Prostate gland (tissue), 2 donors: Measurements from ENCODE around the gene KCNJ4. TPM values are rescaled to one million over a fixed set of nuclear protein-coding genes. Genes with fewer than 3 reads are reported as not detected.
"Not testable (repeated sequence)": the region's sequence is repeated elsewhere in the genome, so short reads cannot be mapped to it uniquely, and the experiment has no call there.

Experiments used
- DNase-seq: peaks from one replicate; pipeline ENCODE4 v3.0.0-alpha.2; 2019; ENCODE audit warnings: low spot score
- H3K27ac ChIP-seq, 2 donors: fragments of 200-600 bp; sonication (generic); 2 replicates each; pipeline ENCODE4 v1.5.1; 2017 to 2019
- H3K27me3 ChIP-seq: fragments of 200-600 bp; sonication (generic); replicated peaks from 2 replicates; pipeline ENCODE4 v1.5.1; 2019; ENCODE audit not compliant: insufficient read depth
- H3K36me3 ChIP-seq, 2 donors: fragments of 200-600 bp; sonication (generic); 1 replicate in 1 of 2; 2 replicates in 1 of 2; pipeline versions ENCODE4 v1.5.1 to v1.8.1; 2017 to 2019
- H3K4me1 ChIP-seq: fragments of 200-600 bp; sonication (generic); replicated peaks from 2 replicates; pipeline ENCODE4 v1.5.1; 2019
- H3K4me3 ChIP-seq, 2 donors: fragments of 200-600 bp; sonication (generic); 2 replicates each; pipeline ENCODE4 v1.5.1; 2017 to 2019
- H3K9me3 ChIP-seq: fragments of 200-600 bp; sonication (generic); 2 replicates; pipeline ENCODE4 v1.5.1; 2017
- CTCF ChIP-seq, 4 experiments: fragments of 200-600 bp in 2 of 4; fragments of 450-650 bp in 2 of 4; sonication (generic) in 2 of 4; IDR thresholded peaks; 1 replicate in 3 of 4; 2 replicates in 1 of 4; pipeline ENCODE4 v1.5.1; 2016 to 2019; ENCODE audit warnings: antibody characterized with exemption in 4 of 4, mild to moderate bottlenecking in 2 of 4, moderate library complexity in 2 of 4
- POLR2A ChIP-seq: fragments of 450-650 bp; IDR thresholded peaks from one replicate; pipeline ENCODE4 v1.6.1; 2016; ENCODE audit warnings: antibody characterized with exemption, mild to moderate bottlenecking
- POLR2AphosphoS5 ChIP-seq: sonication (generic); formaldehyde crosslinking; IDR thresholded peaks from one replicate; pipeline ENCODE4 v1.6.1; 2017; ENCODE audit warnings: antibody characterized with exemption
- WGBS: methylation state at CpG from one replicate; pipeline ENCODE4 v1.1.5; 2018; 5-methylcytosine and 5-hydroxymethylcytosine counted together
- intact Hi-C: fragments of 100-400 bp; cut with DNase I; formaldehyde crosslinking; loops from one replicate; pipeline ENCODE4 v1.14.2; 2022
- total RNA-seq, 2 donors: library from RNA; depleted of rRNA; stranded (reverse); fragments of >200 nt; gene quantifications; one replicate each; pipeline ENCODE4 v1.1.0, GENCODE V29; 2016

The KCNJ4 gene
- total RNA-seq, 2 donors from 2014 or later, result 3.2 TPM; not detected in 1

GRCh38 chr22:38402204-38402603 lies 52.8 kb downstream of the KCNJ4 start:
- Histone ChIP-seq H3K4me1 (no peaks in the 10 kb centered on the region), H3K27ac (no peak overlapping the region), H3K27me3 (no peaks in the 10 kb centered on the region), H3K9me3 (no peaks in the 10 kb centered on the region), H3K36me3 (no peaks in the 10 kb centered on the region), H3K4me3 (no peak overlapping the region)
- intact Hi-C loops, result no loop called here
- TF ChIP-seq POLR2AphosphoS5 (no peak), CTCF (IDR thresholded peaks at IDR 0.05) (no peak), POLR2A (no peak)
- no peak for DNase-seq
- 84% methylated on average over 12 of the region's 12 CpGs for WGBS

GRCh38 chr22:38401336-38402084 lies 53.5 kb downstream of the KCNJ4 start:
- Histone ChIP-seq H3K27me3 (no peaks in the 10 kb centered on the region), H3K9me3 (no peaks in the 10 kb centered on the region), H3K36me3 (no peaks in the 10 kb centered on the region), H3K4me1 (no peaks in the 10 kb centered on the region), H3K27ac (no peak overlapping the region), H3K4me3 (no peak overlapping the region)
- intact Hi-C loops, result no loop called here
- no peak for TF ChIP-seq POLR2AphosphoS5
- TF ChIP-seq CTCF (IDR thresholded peaks at IDR 0.05), result no peak
- no peak for TF ChIP-seq POLR2A
- WGBS, result 92% methylated on average over 9 of the region's 9 CpGs
- no peak for DNase-seq

- DNase-seq, intact Hi-C loops: not testable (repeated sequence)
- 42% methylated on average over 1 of the region's 2 CpGs for WGBS
Measured at GRCh38 chr22:38400256-38400655, 54.7 kb downstream of the KCNJ4 start.

GRCh38 chr22:38398609-38399461 lies 56.2 kb downstream of the KCNJ4 start:
- Histone ChIP-seq H3K4me1 (no peaks in the 10 kb centered on the region), H3K4me3 (peak overlapping the region; percentile 89 to 93), H3K27me3 (no peaks in the 10 kb centered on the region), H3K27ac (peak overlapping the region; percentile 94 to 95), H3K9me3 (no peaks in the 10 kb centered on the region), H3K36me3 (no peaks in the 10 kb centered on the region)
- peak; percentile 37 for TF ChIP-seq POLR2AphosphoS5
- TF ChIP-seq POLR2A, result peak; percentile 79
- no peak for TF ChIP-seq CTCF (IDR thresholded peaks at IDR 0.05)
- WGBS, result 1% methylated on average over 31 of the region's 102 CpGs
- peak; percentile 81 for DNase-seq
- intact Hi-C loops, result no loop called here

More at GRCh38 chr22:38400256-38400655, 54.7 kb downstream of the KCNJ4 start:
- not testable (repeated sequence) for H3K9me3 ChIP-seq, H3K27ac ChIP-seq, H3K4me3 ChIP-seq, H3K27me3 ChIP-seq, H3K4me1 ChIP-seq, H3K36me3 ChIP-seq

GRCh38 chr22:38398181-38398608 lies 56.8 kb downstream of the KCNJ4 start:
- Histone ChIP-seq H3K27ac (peak overlapping the region; percentile 94 to 95), H3K4me3 (peak overlapping the region; percentile 89 to 93)
- H3K9me3 ChIP-seq, H3K27me3 ChIP-seq, H3K4me1 ChIP-seq, H3K36me3 ChIP-seq, intact Hi-C loops: not testable (repeated sequence)
- DNase-seq, result peak; percentile 76
- peak; percentile 10 for TF ChIP-seq POLR2A
- WGBS, result under 1% methylated on average over 28 of the region's 48 CpGs
